ENCODE measurements around the gene IQSEC1.

IQSEC1 gene

GRCh38 chr3:13025778-13026518, 47.3 kb downstream of the IQSEC1 start:
- FAIRE-seq: no peak

- no peak for FAIRE-seq
Measured at GRCh38 chr3:13025090-13025489, 48.1 kb downstream of the IQSEC1 start.

GRCh38 chr3:13024765-13025065, 48.5 kb downstream of the IQSEC1 start:
- FAIRE-seq: no peak

GRCh38 chr3:13023971-13024764, 49.1 kb downstream of the IQSEC1 start:
- no peak for FAIRE-seq

GRCh38 chr3:13023235-13023970, 49.8 kb downstream of the IQSEC1 start:
- no peak for FAIRE-seq

GRCh38 chr3:13022348-13023234, 50.6 kb downstream of the IQSEC1 start:
- no peak for FAIRE-seq

GRCh38 chr3:13021141-13022114, 51.8 kb downstream of the IQSEC1 start:
- no peak for FAIRE-seq

- FAIRE-seq: no peak
Measured at GRCh38 chr3:13020159-13020750, 53.0 kb downstream of the IQSEC1 start.

- FAIRE-seq: no peak
Measured at GRCh38 chr3:13019243-13020095, 53.8 kb downstream of the IQSEC1 start.

- FAIRE-seq: no peak
Measured at GRCh38 chr3:13018561-13019242, 54.5 kb downstream of the IQSEC1 start.

- FAIRE-seq: no peak
Measured at GRCh38 chr3:13018043-13018451, 55.2 kb downstream of the IQSEC1 start.

GRCh38 chr3:13017361-13018042, 55.7 kb downstream of the IQSEC1 start:
- no peak for FAIRE-seq

GRCh38 chr3:13016721-13017255, 56.4 kb downstream of the IQSEC1 start:
- no peak for FAIRE-seq

- FAIRE-seq: no peak
Measured at GRCh38 chr3:13016083-13016720, 57.0 kb downstream of the IQSEC1 start.

- FAIRE-seq: no peak
Measured at GRCh38 chr3:13015286-13016082, 57.7 kb downstream of the IQSEC1 start.

GRCh38 chr3:13014755-13015285, 58.4 kb downstream of the IQSEC1 start:
- no peak for FAIRE-seq

All from A204.1 (cell line).